ENCODE measurements around the gene KBTBD2. TPM values are rescaled to one million over a fixed set of nuclear protein-coding genes. Genes with fewer than 3 reads are reported as not detected.
"Not testable (repeated sequence)": the region's sequence is repeated elsewhere in the genome, so short reads cannot be mapped to it uniquely, and the experiment has no call there.

Gene KBTBD2
- total RNA-seq, 1 experiment from 2014 or later: 16.3 TPM

GRCh38 chr7:32881074-32881982, 10.2 kb downstream of the KBTBD2 start:
- POLR2A ChIA-PET (ENCODE audit: unreplicated experiment): no interaction called here

GRCh38 chr7:32879460-32879859, 12.1 kb downstream of the KBTBD2 start:
- peaks cover 7% of the 10 kb centered on the region for H3K36me3 ChIP-seq (ENCODE audit: low read depth, low read length)
- H3K4me3 ChIP-seq (ENCODE audit: low read length): no peak overlapping the region
- no peak overlapping the region for H3K4me2 ChIP-seq (ENCODE audit: low read length)
- no peaks in the 10 kb centered on the region for H3K4me1 ChIP-seq (ENCODE audit: insufficient read depth, low read length)
- CTCF ChIA-PET: no interaction called here
- DNase-seq: no peak
- H3K79me2 ChIP-seq (ENCODE audit: low read length): peaks cover 64% of the 10 kb centered on the region
- H3K27me3 ChIP-seq (ENCODE audit: low read length): no peaks in the 10 kb centered on the region
- TF ChIP-seq EZH2 (IDR thresholded peaks at IDR 0.05; ENCODE audit: low read length, unreplicated experiment) (no peak), EZH2phosphoT487 (IDR thresholded peaks at IDR 0.05; ENCODE audit: borderline replicate concordance, low read length) (no peak), CTCF (conservative IDR thresholded peaks at IDR 0.05; ENCODE audit: low read depth, low read length) (no peak)
- ATAC-seq: no peak
- H3K9me3 ChIP-seq (ENCODE audit: low read length): no peaks in the 10 kb centered on the region
- no peak overlapping the region for H3K9ac ChIP-seq (ENCODE audit: low read length)
- H2AFZ ChIP-seq (ENCODE audit: low read length): no peak overlapping the region
- POLR2A ChIA-PET (ENCODE audit: unreplicated experiment): interaction anchor here (0.5 to 0.6 kb wide), 2 partner anchors 183 to 384 kb away, joined by 4 to 10 read pairs; partner anchors contain the start of gene NT5C3A
- H3K9me2 ChIP-seq (replicated peaks; ENCODE audit: low read length): no peaks in the 10 kb centered on the region
- H3F3A ChIP-seq (ENCODE audit: low read length, unreplicated experiment): no peaks in the 10 kb centered on the region
- H4K20me1 ChIP-seq (ENCODE audit: low read length): peaks cover 4% of the 10 kb centered on the region; the same call in 1 of the 2 replicates
- intact Hi-C loops (cut with micrococcal nuclease): no loop called here
- BruUV-seq (replicated peaks): TSS peak; percentile 2
- no peak overlapping the region for H3K27ac ChIP-seq (ENCODE audit: low read length)

More at GRCh38 chr7:32881074-32881982, 10.2 kb downstream of the KBTBD2 start:
- no peak overlapping the region for H2AFZ ChIP-seq (ENCODE audit: low read length)
- DNase-seq (no peak), ATAC-seq (peak; percentile 29)
- peaks cover 2% of the 10 kb centered on the region; the same call in 1 of the 2 replicates for H3K36me3 ChIP-seq (ENCODE audit: low read depth, low read length)
- H3K4me2 ChIP-seq (ENCODE audit: low read length): no peak overlapping the region
- peaks cover 4% of the 10 kb centered on the region; the same call in 1 of the 2 replicates for H4K20me1 ChIP-seq (ENCODE audit: low read length)
- no TSS peak for BruUV-seq (replicated peaks)
- no peaks in the 10 kb centered on the region for H3K27me3 ChIP-seq (ENCODE audit: low read length)
- H3K9me2 ChIP-seq (replicated peaks; ENCODE audit: low read length): no peaks in the 10 kb centered on the region
- no peak for TF ChIP-seq EZH2phosphoT487 (IDR thresholded peaks at IDR 0.05; ENCODE audit: borderline replicate concordance, low read length)
- no peak for TF ChIP-seq CTCF (conservative IDR thresholded peaks at IDR 0.05; ENCODE audit: low read depth, low read length)
- TF ChIP-seq EZH2 (IDR thresholded peaks at IDR 0.05; ENCODE audit: low read length, unreplicated experiment): no peak
- H3F3A ChIP-seq (ENCODE audit: low read length, unreplicated experiment): no peaks in the 10 kb centered on the region
- CTCF ChIA-PET: interaction anchor here (0.7 kb wide), 1 partner anchor 196 kb away, joined by 9 read pairs; no protein-coding TSS in a partner anchor
- H3K9me3 ChIP-seq (ENCODE audit: low read length): no peaks in the 10 kb centered on the region
- intact Hi-C loops (cut with micrococcal nuclease): no loop called here
- H3K9ac ChIP-seq (ENCODE audit: low read length): no peak overlapping the region
- H3K4me1 ChIP-seq (ENCODE audit: insufficient read depth, low read length): no peaks in the 10 kb centered on the region
- H3K4me3 ChIP-seq (ENCODE audit: low read length): no peak overlapping the region
- no peak overlapping the region for H3K27ac ChIP-seq (ENCODE audit: low read length)
- H3K79me2 ChIP-seq (ENCODE audit: low read length): peaks cover 82% of the 10 kb centered on the region

GRCh38 chr7:32878023-32878422, 13.5 kb downstream of the KBTBD2 start:
- H2AFZ ChIP-seq (ENCODE audit: low read length); H3K36me3 ChIP-seq (ENCODE audit: low read depth, low read length); intact Hi-C loops (cut with micrococcal nuclease); H3K9me3 ChIP-seq (ENCODE audit: low read length); DNase-seq; H3K9me2 ChIP-seq (replicated peaks; ENCODE audit: low read length); H3K27me3 ChIP-seq (ENCODE audit: low read length); H3F3A ChIP-seq (ENCODE audit: low read length, unreplicated experiment); H3K9ac ChIP-seq (ENCODE audit: low read length); H3K4me2 ChIP-seq (ENCODE audit: low read length); H3K4me3 ChIP-seq (ENCODE audit: low read length); H3K4me1 ChIP-seq (ENCODE audit: insufficient read depth, low read length); CTCF ChIA-PET; BruUV-seq (replicated peaks); ATAC-seq; H4K20me1 ChIP-seq (ENCODE audit: low read length); POLR2A ChIA-PET (ENCODE audit: unreplicated experiment); H3K27ac ChIP-seq (ENCODE audit: low read length): not testable (repeated sequence)
- peaks cover 50% of the 10 kb centered on the region for H3K79me2 ChIP-seq (ENCODE audit: low read length)
